Activated B cell treated with CpG ODN at 0.5 μM for 24 hours (primary cell): ENCODE measurements around the gene PLCB2. TPM values are rescaled to one million over a fixed set of nuclear protein-coding genes. Genes with fewer than 3 reads are reported as not detected.

Experiments used
- ATAC-seq: fragments of 200-7000 bp; cut with Tn5 transposase; one replicate; pipeline ENCODE4 v1.10.0; 2021; ENCODE audit warnings: low read depth, mild to moderate bottlenecking, moderate library complexity
- CTCF ChIA-PET: fragments of 350-600 bp; sonication (Branson Sonifier 250); formaldehyde crosslinking; loops from one replicate; lab custom pipeline; 2021; ENCODE audit warnings: antibody characterized with exemption; lab: Charles Lee
- POLR2A ChIA-PET: fragments of 350-600 bp; sonication (Branson Sonifier 250); formaldehyde crosslinking; loops from one replicate; lab custom pipeline; 2021; ENCODE audit warnings: antibody characterized with exemption; lab: Charles Lee
- DNase-seq: peaks from one replicate; pipeline ENCODE4 v3.0.0; 2022
- H3K27ac Mint-ChIP-seq: one replicate; pipeline ENCODE4 v1.8.0; 2020; ENCODE audit warnings: mixed read lengths
- H3K27me3 Mint-ChIP-seq: one replicate; pipeline ENCODE4 v1.8.0; 2021; ENCODE audit warnings: mixed read lengths
- H3K36me3 Mint-ChIP-seq: one replicate; pipeline ENCODE4 v1.8.0; 2021; ENCODE audit warnings: low read depth, mixed read lengths
- H3K4me1 Mint-ChIP-seq: one replicate; pipeline ENCODE4 v1.8.0; 2021; ENCODE audit warnings: mixed read lengths
- H3K4me3 Mint-ChIP-seq: one replicate; pipeline ENCODE4 v1.8.0; 2020; ENCODE audit warnings: mild to moderate bottlenecking, mixed read lengths
- H3K9me3 Mint-ChIP-seq: one replicate; pipeline ENCODE4 v1.8.0; 2020; ENCODE audit warnings: mixed read lengths
- CTCF ChIP-seq: fragments of 200-600 bp; IDR thresholded peaks from one replicate; pipeline ENCODE4 v1.8.0; 2022; ENCODE audit warnings: antibody characterized with exemption, mild to moderate bottlenecking
- intact Hi-C: fragments of 100-400 bp; cut with micrococcal nuclease; formaldehyde crosslinking; loops from one replicate; pipeline ENCODE4 v1.15.1; 2024
- total RNA-seq: library from RNA; stranded (reverse); gene quantifications from 2 replicates; pipeline ENCODE4 v1.2.3, GENCODE V29; 2022

PLCB2 gene
- total RNA-seq, 1 donor from 2014 or later: 126 TPM

- intact Hi-C loops: loop anchor here (5.0 kb wide), 1 partner anchor 650 kb away; no protein-coding TSS in a partner anchor
- CTCF ChIA-PET: interaction anchor here (0.7 to 13.8 kb wide), 26 partner anchors 11 to 653 kb away, joined by 3 to 310 read pairs (median 6); partner anchors contain the start of genes ANKRD63, DISP2, EIF2AK4 and INAFM2
- Mint-ChIP-seq H3K27ac (no peak overlapping the region), H3K9me3 (no peaks in the 10 kb centered on the region), H3K4me3 (no peak overlapping the region), H3K36me3 (no peaks in the 10 kb centered on the region), H3K27me3 (no peaks in the 10 kb centered on the region), H3K4me1 (peaks cover 27% of the 10 kb centered on the region)
- POLR2A ChIA-PET: interaction anchor here (1.0 to 2.3 kb wide), 8 partner anchors 12 to 290 kb away, joined by 3 to 19 read pairs (median 6); partner anchors contain the start of genes INAFM2 and PLCB2
- no peak for DNase-seq
- no peak for TF ChIP-seq CTCF
- ATAC-seq: no peak
Observed at GRCh38 chr15:40337597-40337996, 29.9 kb upstream of the PLCB2 start.

- H3K27ac Mint-ChIP-seq: no peak overlapping the region
- no peak for DNase-seq
Observed at GRCh38 chr15:40336744-40337122, 29.0 kb upstream of the PLCB2 start.

GRCh38 chr15:40335938-40336743, 28.4 kb upstream of the PLCB2 start:
- intact Hi-C loops: loop anchor here (5.0 kb wide), 1 partner anchor 649 kb away; no protein-coding TSS in a partner anchor
- POLR2A ChIA-PET: interaction anchor here (0.6 to 2.5 kb wide), 12 partner anchors 7 to 288 kb away, joined by 3 to 19 read pairs (median 6); partner anchors contain the start of genes ANKRD63, INAFM2 and PLCB2
- ATAC-seq: no peak
- H3K27ac Mint-ChIP-seq: no peak overlapping the region
- no peaks in the 10 kb centered on the region for H3K9me3 Mint-ChIP-seq
- CTCF ChIA-PET: interaction anchor here (0.6 to 13.8 kb wide), 18 partner anchors 9 to 536 kb away, joined by 3 to 310 read pairs (median 10); partner anchors contain the start of genes ANKRD63, DISP2, INAFM2 and PLCB2
- no peak for DNase-seq
- H3K27me3 Mint-ChIP-seq: no peaks in the 10 kb centered on the region
- H3K4me3 Mint-ChIP-seq: no peak overlapping the region
- H3K36me3 Mint-ChIP-seq: no peaks in the 10 kb centered on the region
- peaks cover 29% of the 10 kb centered on the region for H3K4me1 Mint-ChIP-seq
- no peak for TF ChIP-seq CTCF

More at GRCh38 chr15:40336744-40337122, 29.0 kb upstream of the PLCB2 start:
- H3K27me3 Mint-ChIP-seq: no peaks in the 10 kb centered on the region
- ChIA-PET POLR2A (interaction anchor here (0.5 to 2.3 kb wide), 11 partner anchors 8 to 289 kb away, joined by 3 to 19 read pairs (median 5); partner anchors contain the start of genes ANKRD63, INAFM2 and PLCB2), CTCF (interaction anchor here (0.9 to 13.8 kb wide), 18 partner anchors 10 to 291 kb away, joined by 3 to 310 read pairs (median 10); partner anchors contain the start of genes ANKRD63, DISP2, INAFM2 and PLCB2)
- H3K36me3 Mint-ChIP-seq: no peaks in the 10 kb centered on the region
- peaks cover 29% of the 10 kb centered on the region for H3K4me1 Mint-ChIP-seq
- no peaks in the 10 kb centered on the region for H3K9me3 Mint-ChIP-seq
- no peak for ATAC-seq
- intact Hi-C loops: loop anchor here (5.0 kb wide), 1 partner anchor 649 kb away; no protein-coding TSS in a partner anchor
- no peak overlapping the region for H3K4me3 Mint-ChIP-seq
- no peak for TF ChIP-seq CTCF

- DNase-seq (no peak), ATAC-seq (no peak)
- no peaks in the 10 kb centered on the region for H3K27me3 Mint-ChIP-seq
- TF ChIP-seq CTCF: no peak
- H3K27ac Mint-ChIP-seq: no peak overlapping the region
- H3K4me3 Mint-ChIP-seq: no peak overlapping the region
- ChIA-PET CTCF (interaction anchor here (1.4 to 13.8 kb wide), 6 partner anchors 9 to 117 kb away, joined by 5 to 310 read pairs (median 32); partner anchors contain the start of genes INAFM2 and PLCB2), POLR2A (interaction anchor here (0.6 to 2.5 kb wide), 4 partner anchors 9 to 27 kb away, joined by 3 to 10 read pairs (median 4); partner anchors contain the start of gene INAFM2)
- no peaks in the 10 kb centered on the region for H3K36me3 Mint-ChIP-seq
- peaks cover 29% of the 10 kb centered on the region for H3K4me1 Mint-ChIP-seq
- intact Hi-C loops: loop anchor here (5.0 kb wide), 1 partner anchor 648 kb away; no protein-coding TSS in a partner anchor
- H3K9me3 Mint-ChIP-seq: no peaks in the 10 kb centered on the region
Observed at GRCh38 chr15:40334941-40335795, 27.4 kb upstream of the PLCB2 start.
